Tongue (tissue), 2 donors: Measurements from ENCODE around the gene SUMO4. TPM values are rescaled to one million over a fixed set of nuclear protein-coding genes. Genes with fewer than 3 reads are reported as not detected.
"Not testable (repeated sequence)": the region's sequence is repeated elsewhere in the genome, so short reads cannot be mapped to it uniquely, and the experiment has no call there.

ENCODE experiments used
- DNase-seq: peaks from one replicate; pipeline ENCODE4 v3.0.0-alpha.2; 2015
- total RNA-seq: library from RNA; depleted of rRNA; stranded (reverse); fragments of >200 nt; gene quantifications from one replicate; pipeline ENCODE4 v1.2.3, GENCODE V29; 2014

Gene SUMO4
- total RNA-seq, 1 donor from 2014 or later = 5.5 TPM

DNA sequence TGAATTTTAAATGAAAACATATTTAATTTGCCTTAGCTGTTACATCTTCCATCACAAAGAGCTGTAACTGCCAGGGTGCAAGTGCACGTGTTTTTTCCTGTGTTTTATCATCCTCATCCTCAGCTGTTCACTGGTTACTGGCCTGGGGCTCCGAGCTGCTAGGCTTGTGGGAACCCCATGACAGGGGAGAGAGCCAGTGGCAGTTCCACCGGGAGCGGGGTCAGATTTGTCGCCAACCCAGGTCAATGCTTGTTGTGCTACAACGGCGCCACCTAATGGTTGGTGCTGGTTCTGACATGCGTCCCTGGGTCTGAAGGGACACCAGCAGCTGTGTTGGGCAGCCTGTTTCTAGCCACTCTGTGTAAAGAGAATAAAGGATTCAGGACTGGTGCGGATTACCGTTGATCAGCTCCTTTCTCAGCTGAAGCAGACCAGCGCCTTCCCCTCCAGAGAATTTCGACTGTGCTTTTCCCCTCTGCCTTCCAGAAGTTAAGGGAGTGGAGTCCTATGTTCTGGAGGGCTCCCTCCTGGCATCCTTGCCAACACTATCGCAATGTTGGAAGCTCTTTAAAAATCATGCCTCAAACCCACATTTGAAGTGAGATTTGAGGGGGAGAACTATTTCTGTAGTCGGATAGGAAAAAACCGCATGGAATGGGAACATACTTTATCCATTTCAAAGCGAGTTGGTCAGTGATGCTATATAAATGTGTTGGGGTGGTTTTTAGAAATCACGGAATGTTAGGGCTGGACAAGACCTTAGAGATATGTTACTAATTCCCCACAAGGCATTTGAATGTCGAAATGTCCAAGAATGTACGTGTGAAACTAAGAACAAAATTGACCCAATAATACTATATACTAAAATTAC lies 32.1 kb downstream of the SUMO4 start:
- DNase-seq = peak; percentile 93

DNA sequence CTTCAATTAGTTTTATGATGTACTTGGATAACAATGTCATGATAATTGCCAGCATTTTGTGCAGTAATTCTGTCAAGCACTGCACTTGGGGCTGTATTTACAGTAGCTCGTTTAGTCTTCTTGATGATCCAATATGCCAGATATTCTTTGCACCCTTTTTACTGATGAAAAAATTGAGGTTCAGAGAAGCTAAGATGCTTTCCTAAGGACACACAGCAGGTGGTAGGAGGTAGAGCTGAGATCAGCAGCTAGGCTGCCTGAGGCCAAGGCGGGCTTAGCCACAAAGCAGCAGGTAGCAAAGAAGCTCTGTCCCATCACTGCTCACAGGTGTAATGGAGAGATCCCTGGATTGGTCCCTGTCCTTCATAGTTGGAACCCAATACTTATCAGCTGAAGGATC lies 33.3 kb downstream of the SUMO4 start:
- no peak for DNase-seq

DNA sequence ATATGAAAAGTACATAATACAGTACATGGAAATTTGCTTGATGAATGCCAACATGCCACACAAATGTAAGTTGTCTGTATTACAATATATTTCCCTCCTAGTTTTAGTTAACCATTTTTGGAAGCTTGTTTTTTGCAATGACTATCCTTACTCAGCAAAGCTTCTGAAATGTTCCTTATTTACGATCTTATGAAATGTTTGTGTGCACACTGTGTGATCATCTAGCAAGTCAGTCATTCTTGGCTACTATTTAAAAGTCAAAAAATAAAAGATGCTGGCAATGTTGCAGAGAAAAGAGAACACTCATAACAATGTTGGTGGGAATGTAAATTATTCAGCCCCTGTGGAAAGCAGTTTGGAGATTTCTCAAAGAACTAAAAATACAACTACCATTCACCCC lies 33.8 kb downstream of the SUMO4 start:
- no peak for DNase-seq

DNA sequence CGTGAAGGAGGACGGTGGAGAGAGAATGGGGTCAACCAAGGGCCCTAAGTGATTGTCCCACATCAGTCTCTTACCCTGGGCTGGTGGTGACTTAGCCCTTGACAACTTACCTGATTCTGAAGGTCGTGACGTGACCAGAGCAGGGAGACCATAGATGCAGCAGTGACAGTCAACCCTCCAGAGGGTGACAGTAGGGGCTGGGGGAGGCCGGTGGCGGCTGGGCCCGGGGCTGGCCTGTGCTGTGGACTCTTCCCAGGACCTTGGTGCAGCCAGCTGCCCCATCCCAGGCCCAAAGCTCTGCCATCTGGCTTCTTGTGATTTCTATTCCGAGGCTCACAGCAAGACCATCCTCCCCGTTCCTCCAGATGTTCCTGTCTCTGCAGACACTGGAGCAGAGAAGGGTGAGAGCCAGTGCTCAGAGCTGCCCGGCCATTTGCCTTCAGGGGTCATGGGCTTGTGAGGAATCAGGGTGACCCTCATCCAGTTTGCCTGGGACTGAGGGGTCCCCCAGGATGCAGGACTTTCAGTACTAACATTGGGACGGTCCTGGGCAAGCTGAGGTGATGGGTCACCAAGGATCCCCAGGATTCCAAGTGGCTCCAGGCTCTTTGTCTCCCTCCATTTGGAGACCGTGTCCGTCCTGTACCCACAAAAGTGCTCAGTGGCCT lies 36.0 kb downstream of the SUMO4 start:
- DNase-seq = no peak

DNA sequence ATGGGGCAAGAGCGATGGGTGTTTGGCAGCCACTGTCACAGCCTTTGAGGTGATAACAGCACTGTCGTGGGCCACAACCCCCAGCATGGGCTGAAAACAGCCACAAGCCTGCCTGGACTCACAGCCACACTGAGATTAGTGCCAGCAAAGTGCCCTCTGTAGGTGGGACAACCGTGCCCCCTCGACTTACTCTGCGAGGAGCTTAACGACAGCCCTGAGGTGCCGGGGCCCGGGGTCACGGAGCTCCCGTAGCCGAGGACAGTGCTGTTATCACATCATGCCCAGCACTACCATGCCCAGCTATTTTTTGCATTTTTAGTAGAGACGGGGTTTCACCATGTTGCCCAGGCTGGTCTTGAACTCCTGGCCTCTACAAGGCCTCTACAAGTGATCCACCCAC lies 36.6 kb downstream of the SUMO4 start:
- no peak for DNase-seq

DNA sequence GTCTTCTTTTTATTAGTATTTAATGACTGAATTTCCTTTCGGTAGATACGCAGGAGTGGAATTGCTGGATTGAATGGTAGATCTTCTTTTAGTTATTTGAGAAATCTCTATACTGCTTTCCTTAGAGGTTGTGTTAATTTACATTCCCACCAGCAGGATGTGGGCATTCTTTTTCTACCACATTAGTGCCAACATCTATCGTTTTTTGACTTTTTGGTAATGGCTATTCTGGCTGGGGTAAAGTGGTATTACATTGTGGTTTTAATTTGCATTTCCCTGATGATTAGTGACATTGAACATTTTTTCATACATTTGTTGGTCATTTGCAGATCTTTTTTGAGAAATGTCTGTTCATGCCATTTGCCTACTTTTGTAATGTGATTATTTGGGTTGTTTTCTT lies 37.1 kb downstream of the SUMO4 start:
- DNase-seq = no peak

DNA sequence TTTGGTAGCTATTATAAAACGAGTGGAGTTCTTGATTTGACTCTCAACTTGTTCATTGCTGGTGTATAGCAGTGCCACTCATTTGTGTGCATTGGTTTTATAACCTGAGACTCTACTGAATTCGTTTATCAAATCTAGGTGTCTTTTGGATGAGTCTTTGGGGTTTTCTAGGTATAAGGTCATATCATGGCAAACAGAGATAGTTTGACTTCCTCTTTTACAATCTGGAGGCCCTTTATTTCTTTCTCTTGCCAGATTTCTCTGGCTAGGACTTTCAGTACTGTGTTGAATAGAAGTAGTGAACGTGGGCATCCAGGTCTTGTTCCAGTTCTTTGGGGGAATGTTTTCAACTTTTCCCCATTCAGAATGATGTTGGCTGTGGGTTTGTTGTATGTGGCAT lies 38.8 kb downstream of the SUMO4 start:
- no peak for DNase-seq

DNA sequence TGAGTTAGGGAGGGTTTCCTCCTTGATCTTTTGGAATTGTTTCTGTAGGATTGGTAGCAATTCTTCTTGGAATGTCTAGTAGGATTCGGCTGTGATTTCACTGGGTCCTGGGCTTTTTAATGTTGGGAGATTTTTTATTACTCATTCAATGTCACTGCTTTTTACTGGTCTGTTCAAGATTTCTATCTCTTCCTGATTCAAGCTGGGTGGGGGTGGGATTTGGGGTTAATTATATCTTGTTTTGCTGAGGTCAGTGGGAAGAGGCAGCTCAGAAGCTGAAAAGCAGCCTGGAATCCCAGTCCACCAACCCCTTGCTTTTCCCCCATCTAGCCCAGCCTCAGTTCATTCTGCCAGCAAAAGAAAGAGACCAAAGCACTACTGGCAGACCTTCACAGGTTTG lies 39.6 kb downstream of the SUMO4 start:
- no peak for DNase-seq

DNA sequence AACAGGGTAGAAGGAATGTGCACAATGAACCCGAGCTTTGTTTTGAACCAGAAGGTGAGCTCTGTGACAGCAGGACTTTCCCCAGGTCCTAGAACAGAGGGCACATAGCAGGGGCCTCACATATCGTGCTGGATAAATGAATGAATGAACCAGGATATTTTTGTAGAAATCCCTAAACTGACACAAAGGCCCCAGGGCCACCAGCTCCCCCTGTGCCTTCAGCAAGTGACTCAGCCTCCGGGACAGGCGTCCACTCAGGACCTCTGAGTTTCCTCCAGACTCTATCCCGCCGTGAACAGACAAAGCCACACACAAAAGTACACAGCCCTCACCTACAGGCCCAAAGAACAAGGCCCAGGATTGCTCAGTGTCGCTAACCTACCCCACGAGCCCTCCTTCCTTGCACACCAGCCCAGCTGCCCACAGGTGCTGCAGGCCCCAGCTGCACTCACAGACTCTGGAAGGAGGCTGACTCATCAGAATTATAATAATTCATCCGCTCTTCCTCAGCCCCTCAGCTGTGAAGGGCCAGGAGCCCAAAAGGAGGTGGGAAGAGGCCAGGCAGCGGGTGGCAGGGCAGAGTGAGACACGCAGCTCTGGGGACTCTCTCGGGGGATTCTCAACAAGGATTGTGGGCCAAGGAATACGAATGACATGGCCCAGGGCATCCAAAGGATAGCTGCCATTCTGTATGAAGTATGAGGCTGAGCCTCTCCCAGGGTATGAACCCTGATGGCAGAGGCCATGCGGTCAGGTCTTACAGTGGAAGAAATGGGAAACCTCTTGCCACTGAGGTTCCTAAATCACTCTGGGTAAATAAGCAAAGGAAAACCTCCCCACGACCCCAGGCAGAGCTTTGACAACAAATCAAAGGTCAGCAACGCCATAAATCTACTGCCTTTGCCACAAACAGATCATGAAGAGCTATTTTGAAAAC lies 40.9 kb downstream of the SUMO4 start:
- DNase-seq = no peak

DNA sequence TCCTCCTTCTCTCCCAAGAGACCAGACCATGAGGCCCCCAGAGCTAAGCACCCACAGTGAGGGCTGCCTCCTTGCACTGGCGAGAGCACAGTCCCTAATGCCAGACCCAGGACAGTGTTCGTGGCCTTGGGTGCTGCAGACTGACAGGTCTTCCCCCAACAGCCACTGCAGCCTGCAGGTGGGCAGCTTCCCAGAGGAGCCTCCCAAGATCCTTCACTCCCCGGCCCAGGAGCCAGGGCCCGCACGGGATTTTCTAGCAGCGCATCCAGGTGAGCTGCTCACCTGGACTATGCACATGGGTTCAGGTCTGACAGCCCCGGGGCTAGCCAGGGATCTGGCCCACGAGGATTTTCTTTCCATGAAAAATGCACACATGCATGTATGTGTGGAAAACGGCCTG lies 41.7 kb downstream of the SUMO4 start:
- no peak for DNase-seq

DNA sequence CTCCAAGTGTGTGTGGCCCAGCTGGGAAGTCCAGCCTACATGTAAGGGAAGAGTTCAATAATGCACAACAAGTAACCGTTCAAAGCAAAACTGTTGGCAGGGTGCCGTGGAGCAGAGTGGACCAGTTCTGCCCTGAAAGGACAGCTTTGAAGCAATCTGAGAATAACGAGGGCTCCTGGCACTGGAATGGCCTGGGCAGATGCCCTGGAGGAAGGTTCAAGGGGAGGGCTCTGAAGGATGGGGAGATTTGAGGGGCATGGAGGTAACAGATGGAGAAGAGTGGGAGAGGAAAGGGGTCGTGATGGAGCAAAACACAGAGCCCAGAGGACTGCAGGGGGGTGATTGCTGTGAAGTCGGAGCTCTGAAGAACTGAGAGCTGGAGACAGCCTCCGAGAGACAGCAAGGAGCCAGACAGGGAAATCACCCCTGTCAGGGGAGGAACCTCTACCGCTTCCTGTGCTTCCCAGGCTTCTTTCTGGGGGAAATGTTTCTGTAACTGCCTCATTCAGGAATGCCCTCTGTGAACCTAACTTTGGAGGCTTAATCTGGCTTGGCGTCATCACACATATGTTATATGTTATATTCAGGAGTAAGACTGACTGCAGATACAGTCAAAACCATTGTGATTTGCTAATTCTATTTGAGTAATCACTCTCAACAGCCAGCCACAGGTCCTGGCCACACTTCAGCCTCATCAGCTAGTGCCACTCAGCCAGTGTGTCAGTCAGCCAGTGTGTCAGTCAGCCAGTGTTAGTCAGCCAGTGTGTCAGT lies 43.5 kb downstream of the SUMO4 start:
- DNase-seq = peak; percentile 31

DNA sequence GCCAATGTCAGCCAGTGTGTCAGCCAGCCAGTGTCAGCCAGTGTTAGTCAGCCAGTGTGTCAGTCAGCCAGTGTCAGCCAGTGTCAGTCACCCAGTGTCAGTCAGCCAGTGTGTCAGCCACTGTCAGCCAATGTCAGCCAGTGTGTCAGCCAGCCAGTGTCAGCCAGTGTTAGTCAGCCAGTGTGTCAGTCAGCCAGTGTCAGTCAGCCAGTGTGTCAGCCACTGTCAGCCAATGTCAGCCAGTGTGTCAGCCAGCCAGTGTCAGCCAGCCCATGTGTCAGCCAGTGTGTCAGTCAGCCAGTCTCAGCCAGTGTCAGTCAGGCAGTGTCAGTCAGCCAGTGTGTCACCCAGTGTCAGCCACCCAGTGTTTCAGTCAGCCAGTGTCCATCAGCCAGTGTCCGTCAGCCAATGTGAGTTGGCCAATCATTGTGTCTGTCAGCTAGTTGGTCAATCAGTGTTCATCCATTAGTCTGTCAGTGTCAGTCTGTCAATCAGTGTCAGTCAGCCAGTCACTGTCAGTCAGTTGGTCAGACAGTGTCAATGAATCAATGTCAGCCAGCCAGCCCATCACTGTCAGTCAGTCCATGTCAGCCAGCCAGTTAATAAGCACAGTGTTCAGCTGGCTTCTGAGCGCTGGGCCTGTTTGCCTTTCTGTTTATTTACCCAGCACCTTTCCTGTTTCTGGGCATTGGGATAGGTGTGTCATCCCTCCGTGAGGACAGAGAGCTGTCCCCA lies 44.5 kb downstream of the SUMO4 start:
- DNase-seq = not testable (repeated sequence)

DNA sequence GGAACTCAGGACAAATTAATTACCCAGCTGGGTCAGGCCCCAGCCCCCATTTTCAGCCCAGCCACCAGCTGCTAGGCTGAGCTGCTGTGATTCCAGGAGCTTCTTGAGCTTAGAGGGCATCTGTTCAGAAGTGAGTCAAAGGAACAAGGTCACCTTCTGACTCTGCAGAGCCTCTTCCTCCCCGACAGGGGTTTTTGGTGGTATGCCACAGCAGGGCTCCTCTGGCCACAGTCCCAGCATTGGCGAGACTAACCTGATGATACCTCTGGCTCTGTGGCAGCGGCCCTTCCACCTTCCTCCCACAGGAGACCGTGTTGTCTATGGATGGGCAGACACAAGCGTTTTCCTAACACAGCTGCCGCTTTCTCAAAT lies 45.0 kb downstream of the SUMO4 start:
- DNase-seq = peak; percentile 5

DNA sequence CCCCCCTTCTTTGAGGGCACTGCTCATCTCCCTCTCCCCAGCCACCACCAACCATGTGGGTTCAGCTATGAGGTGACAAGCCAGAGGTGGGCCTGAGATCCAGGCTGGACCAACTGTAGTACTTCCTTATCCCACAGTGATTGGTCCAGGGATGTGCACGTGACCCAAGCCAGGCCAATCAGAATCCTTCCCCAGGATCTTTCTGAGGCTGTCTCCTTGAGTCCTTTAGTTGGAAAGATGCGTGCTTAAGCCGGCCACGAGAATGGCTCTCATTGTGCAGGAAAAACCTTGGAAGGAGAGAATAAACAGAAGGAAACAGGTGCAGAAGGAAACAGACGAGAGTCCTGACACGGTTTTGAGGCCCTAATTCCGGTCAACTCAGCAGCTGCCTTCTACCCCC lies 45.5 kb downstream of the SUMO4 start:
- peak; percentile 69 for DNase-seq

DNA sequence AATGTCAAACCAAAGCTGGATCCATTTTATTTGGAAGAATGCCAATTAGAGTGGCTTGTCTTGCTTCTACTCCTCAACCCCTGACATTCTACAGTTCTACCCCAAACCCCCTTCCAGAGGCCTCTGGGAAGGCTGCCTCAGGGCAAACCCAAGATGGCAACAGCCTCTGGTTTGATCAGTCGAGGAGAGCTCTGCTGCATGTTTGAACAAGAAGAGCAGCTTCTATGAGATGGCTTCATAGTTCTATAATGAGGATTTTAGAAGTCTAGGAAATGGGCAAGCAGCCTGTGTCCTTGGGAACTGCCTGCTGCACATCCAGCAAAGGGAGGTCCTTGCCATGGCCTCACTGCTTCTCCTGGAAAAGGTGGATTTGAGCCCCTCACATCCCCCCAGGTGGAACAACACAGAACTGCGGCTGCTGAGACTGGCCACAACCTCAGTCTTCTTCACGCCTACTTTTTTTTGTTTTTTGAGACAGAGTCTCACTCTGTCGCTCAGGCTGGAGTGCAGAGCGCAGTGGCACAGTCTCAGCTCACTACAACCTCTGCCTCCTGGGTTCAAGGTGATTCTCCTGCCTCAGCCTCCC lies 46.8 kb downstream of the SUMO4 start:
- no peak for DNase-seq

DNA sequence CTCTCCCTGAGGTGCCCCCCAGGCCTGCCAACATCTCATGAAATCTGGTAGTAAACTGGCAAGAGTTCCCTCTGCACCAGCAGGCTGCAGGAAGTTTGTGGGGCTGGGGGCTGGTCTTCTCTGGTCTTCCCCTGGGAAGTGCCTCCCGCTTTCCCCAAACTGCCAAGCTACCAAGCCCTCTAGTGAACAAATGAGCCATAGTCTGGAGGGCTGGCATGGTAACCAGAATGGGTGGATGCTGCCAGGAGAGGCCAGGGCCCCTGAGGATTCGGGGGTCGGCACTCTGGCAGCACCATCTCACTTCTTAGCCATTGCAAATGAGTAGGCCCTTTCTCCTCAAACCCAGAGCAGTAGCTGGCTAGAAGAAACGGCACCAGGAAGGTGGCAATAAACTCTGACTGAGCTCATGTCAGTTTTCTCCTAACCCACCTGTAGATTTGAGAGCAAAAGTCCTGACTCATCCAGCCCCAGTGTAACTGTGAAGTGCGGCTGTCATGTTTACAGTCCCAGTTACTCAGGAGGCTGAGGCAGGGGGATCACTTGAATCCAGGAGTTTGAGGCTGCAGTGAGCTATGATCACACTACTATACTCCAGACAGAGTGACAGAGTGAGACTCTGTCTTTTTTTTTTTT lies 48.9 kb downstream of the SUMO4 start:
- no peak for DNase-seq

DNA sequence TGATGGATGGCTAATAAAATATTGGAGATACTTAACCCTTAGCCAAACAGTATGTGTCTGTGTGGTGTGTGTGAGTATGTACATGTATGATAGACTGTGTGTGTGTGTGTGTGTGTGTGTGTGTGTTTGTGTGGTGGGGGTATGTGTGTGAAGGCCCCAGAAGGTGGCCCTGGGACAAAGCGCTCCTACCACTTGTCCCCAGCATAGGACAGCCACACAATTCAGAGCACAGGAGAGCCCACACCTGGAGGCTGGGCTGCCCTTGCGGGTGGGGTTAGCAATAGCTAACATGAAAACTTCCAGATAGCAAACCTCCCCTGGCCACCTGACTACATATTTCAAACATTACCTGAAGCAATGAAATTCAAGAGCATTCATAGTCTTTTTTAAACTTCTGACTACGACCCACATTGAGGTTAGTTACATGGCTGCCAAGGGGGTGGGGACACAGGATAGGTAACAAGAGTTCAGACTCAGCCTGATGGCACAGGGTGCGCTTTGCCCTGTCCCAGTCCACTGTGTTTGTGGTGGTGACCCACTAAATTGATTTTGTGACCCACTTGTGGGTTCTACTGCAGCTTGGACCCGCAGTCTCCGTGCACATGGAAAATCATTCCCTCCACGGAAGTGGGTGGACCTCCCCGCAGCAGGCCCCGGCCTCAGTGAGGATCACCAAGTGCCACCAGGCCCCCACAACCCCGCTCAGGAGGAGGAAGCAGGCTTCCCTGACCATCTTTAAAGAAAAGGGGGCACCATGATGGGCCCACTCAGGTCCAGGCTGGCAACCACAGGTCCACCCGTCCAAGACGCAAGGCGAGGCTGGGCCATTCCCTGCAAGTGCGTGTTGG lies 50.0 kb downstream of the SUMO4 start:
- DNase-seq = no peak
